GM18502 (cell line): ENCODE results near the gene SMC2.
A peak's percentile ranks its signal among the peaks of the same experiment; 100 is the strongest.

Experiments used
- ATAC-seq: cut with Tn5 transposase; IDR thresholded peaks from one replicate; pipeline ENCODE4 v1.9.1; 2021; ENCODE audit warnings: mild to moderate bottlenecking; ENCODE audit not compliant: unreplicated experiment, poor library complexity

The SMC2 gene

DNA sequence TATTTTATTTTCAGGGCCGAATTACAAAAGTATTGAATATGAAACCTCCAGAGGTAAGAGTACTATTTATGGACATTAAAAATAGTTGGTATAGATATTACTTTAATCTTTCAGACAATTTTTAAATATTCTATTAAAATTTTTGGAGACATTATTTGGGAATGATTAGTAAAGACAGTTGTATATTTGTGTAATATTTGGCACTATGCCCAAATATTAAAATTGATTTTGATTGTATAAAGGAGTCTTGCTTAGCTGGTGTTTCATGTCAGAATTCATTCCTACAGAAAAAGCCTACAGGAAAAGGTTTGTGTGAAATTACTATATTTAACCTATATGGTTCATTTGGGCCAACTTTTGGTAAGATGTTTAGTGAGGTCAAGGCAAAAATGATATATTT lies 5.5 kb downstream of the SMC2 start:
- no peak for ATAC-seq

DNA sequence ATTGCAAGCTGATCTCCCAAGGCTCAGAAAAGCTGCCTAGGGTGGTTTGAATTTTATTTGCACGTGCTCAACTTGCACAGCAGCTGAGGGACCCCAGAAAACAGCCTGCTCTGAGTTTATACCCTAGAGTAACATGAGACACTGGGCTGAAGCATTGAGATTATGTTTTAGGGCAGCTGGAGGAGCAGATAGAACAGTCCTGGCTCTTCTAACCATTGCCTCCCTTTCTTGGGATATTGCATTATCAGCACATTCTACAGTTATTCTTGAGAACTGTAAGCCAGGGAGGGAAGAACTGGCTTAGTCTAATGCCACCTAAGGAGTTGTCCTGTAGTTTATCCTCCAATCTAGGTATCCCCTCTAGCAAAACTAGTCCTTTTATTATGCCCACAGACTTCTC lies 10.3 kb downstream of the SMC2 start:
- ATAC-seq, result no peak

DNA sequence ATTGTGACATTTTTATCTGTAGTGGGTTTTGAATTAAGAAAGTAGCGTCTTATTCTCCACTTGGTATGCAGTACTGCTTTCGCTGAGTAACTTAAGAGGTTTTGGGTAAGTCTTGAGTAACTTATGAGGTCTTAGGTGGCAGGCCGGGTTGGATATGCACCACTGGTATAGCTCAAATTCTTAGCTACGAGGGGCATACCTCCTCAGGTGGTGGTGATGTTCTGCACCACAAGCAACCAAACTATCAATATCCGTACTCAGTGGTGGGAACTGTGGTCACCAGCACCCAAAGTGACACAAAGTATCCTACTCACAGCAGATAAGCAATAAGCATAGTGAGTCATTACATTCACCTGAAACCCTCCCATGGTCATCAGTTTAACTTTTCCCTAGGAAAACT lies 13.7 kb downstream of the SMC2 start:
- ATAC-seq, result no peak

DNA sequence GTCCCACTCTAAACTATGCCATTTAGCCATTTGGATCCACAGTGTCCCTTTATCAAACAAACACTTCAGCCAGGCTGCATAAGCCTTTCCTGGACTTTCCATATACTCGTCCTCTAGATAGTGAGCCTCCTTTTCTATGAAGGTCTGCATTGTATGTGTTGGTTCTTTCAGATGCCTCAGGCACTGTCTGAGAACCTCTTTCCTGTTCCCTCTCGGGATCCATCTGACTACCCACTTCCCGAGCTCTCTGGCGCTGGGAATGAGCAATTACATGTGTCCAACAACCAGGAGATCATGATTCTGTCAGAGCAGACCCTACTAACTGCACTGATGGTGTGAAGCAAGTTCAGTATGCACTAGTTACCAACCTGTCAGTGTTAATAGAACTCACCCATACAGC lies 14.2 kb downstream of the SMC2 start:
- no peak for ATAC-seq

DNA sequence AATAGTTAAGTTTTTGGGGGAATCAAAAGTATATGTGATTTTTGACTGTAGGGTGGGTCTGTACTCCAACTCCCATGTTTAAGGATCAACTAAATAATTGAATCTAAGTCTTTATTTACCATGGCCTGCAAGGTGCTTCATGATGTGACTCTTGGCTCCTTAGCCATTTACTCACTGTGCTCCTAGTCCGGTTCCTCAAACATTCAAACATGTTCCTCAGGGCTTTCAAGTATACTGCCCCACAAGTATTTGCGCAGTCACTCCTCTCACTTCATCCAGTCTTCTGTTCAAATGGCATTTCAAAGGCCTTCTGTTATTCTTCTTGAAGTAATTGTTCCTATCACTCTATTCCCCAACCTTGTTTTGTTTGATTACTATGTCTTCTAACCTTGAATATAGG lies 16.4 kb downstream of the SMC2 start:
- no peak for ATAC-seq

DNA sequence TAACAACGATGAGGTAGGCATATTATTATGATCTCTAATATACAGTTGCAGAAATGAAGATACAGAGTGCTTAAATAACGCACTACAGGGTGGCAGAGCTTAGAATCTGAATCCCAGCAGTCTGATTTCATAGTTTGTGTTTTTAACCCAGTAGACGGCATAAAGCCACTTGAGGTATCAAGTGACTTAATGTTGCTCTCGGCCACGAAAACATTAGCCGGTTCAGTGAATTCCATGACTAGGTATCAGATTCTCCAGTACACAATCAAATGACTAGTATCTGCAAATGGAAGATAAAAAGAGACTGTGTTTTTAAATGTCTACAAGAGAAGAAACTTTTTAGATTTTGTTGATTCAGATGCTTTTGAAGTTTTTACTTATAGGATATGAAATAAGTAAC lies 24.8 kb downstream of the SMC2 start:
- ATAC-seq, result no peak

DNA sequence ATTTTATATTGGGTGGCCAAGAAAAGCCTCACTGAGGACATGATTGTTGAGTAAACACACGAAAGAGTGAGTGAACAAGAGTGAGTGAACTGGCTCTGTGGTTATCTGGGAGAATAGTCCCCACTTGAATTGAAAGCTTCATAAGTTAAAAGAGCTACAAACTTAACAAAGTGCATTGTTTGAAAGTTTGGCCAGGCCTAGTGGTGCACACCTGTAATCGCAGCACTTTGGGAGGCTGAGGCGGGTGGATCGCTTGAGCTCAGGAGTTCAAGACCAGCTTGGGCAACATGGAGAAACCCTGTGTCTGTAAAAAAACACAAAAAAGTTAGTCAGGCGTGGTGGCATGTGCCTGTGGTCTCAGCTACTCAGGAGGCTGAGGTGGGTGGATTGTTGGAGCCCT lies 26.9 kb downstream of the SMC2 start:
- ATAC-seq, result no peak

DNA sequence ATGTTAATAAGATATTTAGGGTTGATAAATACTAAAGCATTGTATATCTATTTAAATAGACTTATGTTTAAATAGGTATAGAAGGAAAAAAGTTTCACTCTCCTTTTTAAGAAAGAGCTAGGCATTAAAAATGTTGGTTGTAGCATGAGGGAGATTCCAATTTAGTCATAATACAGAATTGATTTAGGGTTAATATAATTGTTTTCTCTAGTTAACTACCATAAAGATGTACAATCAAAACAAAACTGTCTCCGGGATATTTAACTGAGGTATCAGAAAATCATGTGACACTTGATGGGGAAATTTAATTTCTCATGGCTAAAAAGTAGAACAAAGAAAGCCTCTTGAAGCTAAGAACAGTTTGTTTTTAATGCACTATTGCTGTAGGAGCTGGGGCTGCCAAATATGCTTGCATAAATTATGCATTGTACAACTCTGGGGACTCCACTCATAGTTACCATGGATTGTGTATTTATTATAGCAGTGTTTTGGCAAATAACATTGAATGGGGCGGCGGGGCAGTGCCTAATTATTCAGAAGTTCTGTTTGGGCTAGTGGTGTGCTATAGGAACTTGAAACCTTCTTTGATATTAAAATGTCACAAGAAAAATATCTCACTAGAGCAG lies 44.2 kb downstream of the SMC2 start:
- no peak for ATAC-seq

DNA sequence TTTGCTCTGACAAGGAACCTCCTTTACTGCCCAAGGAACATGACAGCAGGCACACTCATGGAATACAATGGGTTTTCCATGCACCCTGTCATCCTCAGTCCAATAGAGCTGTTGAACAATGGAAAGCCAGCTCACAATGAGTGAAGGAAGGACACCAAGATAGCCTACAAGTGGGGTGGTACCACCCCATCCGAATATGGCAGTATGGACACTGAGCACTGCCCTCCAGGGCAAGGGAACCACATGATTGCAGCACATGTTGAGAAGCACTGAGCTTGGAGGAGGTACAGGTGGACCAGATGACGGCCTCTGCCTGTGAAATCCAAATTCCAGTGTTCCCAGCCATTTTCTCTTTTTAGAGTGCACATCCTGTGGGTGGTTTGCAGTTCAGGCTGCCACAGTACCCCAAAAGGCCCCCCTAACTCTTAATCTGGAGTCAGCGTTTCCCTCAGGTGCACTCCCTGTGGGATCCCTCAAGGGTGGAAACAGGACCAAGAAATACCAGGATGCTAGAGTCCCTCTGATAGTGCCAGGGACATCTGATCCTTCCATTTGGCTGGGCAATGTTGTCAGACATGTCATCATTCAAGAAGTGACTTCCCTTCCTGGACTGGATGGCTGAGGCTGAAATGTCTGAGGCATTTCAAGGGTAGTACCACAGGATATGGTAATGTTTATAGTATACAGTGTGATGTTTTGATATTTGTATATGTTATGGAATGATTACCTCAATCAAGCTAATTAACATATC lies 48.9 kb downstream of the SMC2 start:
- no peak for ATAC-seq

DNA sequence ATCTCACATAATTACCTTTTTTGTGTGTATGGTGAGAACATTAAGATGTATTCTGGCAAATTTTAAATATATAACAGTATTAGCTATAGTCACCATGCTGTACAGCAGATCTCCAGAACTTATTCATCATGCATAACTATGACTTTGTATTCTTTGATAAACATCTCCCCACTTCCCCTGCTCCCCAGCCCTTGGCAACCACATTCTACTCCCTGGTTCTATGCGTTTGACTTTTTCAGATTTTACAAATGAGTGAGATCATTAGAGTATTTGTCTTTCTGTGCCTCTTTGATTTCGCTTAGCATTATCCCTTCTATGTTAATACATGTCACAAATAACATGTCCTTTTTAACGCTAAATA lies 49.4 kb downstream of the SMC2 start:
- ATAC-seq, result no peak

DNA sequence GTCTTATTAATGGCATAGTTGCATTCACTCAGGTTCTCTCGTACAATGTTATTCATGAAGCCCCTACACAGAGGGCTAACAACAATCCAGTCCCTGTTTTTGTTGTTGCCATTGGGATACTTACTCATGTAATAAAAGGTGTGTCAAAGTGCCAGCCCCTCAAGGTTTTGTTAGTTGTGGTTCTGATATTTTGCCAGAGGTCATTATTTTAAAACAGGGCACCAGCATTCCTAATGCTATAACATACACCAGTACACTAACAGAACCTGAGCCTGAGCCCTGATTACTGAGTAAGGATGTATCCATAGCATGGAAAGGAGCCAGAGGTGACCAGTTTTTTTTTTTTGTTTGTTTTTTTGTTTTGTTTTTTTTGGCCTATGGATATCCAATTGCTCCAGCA lies 50.2 kb downstream of the SMC2 start:
- no peak for ATAC-seq

DNA sequence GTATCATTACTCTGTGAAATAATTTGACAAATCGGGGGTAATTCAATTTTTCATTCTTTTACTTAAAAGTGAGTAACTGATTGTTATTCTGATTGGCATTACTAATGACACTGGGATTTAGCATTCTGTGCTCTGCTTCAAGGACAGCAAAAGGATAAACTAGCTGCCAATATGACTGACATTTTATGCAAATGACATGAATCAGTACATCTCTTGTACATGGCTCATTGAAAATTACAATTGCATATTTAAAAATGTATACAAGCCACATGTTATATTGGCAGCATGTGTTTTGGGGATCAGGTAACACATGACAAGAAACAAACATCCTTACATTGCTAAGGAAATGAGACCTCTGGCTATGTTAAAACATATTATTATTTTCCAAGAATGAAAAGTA lies 79.0 kb downstream of the SMC2 start:
- no peak for ATAC-seq

DNA sequence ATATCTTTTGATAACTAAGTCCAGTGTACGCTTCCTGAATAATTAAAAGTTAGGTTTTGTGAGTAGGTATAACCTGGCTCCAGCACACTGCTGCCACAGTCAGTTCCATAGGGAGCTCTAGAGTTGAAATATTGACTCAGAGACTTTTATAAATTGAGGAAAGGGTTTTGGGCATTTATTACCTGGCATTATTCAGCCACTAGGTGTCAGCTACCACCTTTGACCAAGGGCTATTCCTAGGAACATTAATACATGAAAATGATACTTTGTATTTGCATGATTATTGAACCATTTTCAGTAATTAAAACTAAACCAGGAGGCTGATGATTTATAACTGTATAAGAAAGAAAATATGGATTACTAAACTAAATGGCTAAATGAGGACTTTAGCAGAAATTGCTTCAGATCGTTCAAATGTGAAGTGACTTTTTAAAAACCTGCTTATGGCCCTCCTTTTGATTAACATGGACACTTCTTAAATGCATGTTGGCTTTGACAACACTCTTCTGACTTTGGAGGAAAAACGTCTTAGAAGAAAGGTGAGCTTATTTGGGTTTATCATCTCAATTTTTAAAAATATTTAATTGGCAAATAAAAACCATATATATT lies 83.0 kb downstream of the SMC2 start:
- peak; percentile 62 for ATAC-seq

DNA sequence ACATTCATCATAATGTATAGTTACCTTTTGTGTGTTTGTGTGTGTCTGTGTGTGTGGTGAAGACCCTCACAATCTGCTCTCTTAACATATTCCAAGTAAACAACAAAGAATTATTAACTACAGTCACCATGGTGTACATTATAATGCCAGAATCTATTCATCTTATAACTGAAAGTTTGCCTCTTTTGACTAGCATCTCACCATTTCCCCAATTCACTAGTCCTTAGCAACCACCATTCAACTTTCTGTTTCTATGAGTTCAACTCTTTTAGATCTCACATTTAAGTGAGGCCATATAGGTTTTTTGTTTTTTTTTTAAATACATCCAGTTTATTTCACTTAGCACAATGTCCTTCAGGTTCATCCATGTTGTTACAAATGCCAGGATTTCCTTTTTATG lies 83.6 kb downstream of the SMC2 start:
- peak; percentile 89 for ATAC-seq
